IMR-90 (cell line): ENCODE data around the gene TINCR. TPM values are rescaled to one million over a fixed set of nuclear protein-coding genes. Genes with fewer than 3 reads are reported as not detected.

ENCODE experiments used
- ATAC-seq: fragments of 200-7000 bp; cut with Tn5 transposase; 2 replicates; pipeline ENCODE4 v1.9.1; 2020; ENCODE audit warnings: low read depth, mild to moderate bottlenecking, moderate library complexity
- BruUV-seq: library from RNA; stranded (reverse); fragments of 400-500 nt; replicated peaks from 2 replicates; lab custom pipeline; 2021; lab: Mats Ljungman, UMichigan
- CTCF ChIA-PET: fragments of 300-600 bp; formaldehyde crosslinking; extraction: SDS; loops from one replicate; lab custom pipeline; 2021; ENCODE audit warnings: antibody characterized with exemption; lab: Yijun Ruan, JAX
- POLR2A ChIA-PET: fragments of 300-600 bp; sonication (Branson Sonifier 250); formaldehyde crosslinking; loops from one replicate; lab custom pipeline; 2022; ENCODE audit warnings: antibody characterized with exemption; ENCODE audit not compliant: unreplicated experiment; lab: Charles Lee
- DNase-seq: peaks from one replicate; pipeline ENCODE4 v3.0.0; 2013
- H2AFZ ChIP-seq: replicated peaks from 2 replicates; pipeline ENCODE3; 2013; ENCODE audit warnings: low read length, mild to moderate bottlenecking; ENCODE audit not compliant: poor library complexity
- H2AK5ac ChIP-seq: 2 replicates; pipeline ENCODE4 v1.6.1; 2013; ENCODE audit warnings: low read depth, low read length, inconsistent platforms
- H2AK9ac ChIP-seq: replicated peaks from 2 replicates; pipeline ENCODE3; 2013; ENCODE audit warnings: mild to moderate bottlenecking, low read depth, low read length, moderate library complexity; ENCODE audit not compliant: poor library complexity
- H2BK120ac ChIP-seq: 2 replicates; pipeline ENCODE4 v1.6.1; 2013; ENCODE audit warnings: low read depth, low read length, inconsistent platforms
- H2BK15ac ChIP-seq: 3 replicates; pipeline ENCODE4 v1.6.1; 2013; ENCODE audit warnings: low read depth, low read length, inconsistent platforms
- H2BK20ac ChIP-seq: 2 replicates; pipeline ENCODE4 v1.6.1; 2013; ENCODE audit warnings: low read depth, mild to moderate bottlenecking, inconsistent platforms, low read length, moderate library complexity
- H2BK5ac ChIP-seq: 2 replicates; pipeline ENCODE4 v1.6.1; 2013; ENCODE audit warnings: mild to moderate bottlenecking, low read depth, low read length, inconsistent platforms; ENCODE audit not compliant: poor library complexity, severe bottlenecking
- H3K14ac ChIP-seq: replicated peaks from 2 replicates; pipeline ENCODE4 v1.6.1; 2013; ENCODE audit warnings: low read depth, low read length, inconsistent platforms
- H3K18ac ChIP-seq: 2 replicates; pipeline ENCODE4 v1.6.1; 2013; ENCODE audit warnings: low read depth, low read length, control low read depth
- H3K23ac ChIP-seq: 2 replicates; pipeline ENCODE4 v1.6.1; 2013; ENCODE audit warnings: low read depth, low read length, inconsistent platforms
- H3K27ac ChIP-seq: 2 replicates; pipeline ENCODE4 v1.5.1; 2013; ENCODE audit warnings: mild to moderate bottlenecking, control low read depth, low read length; ENCODE audit not compliant: insufficient read depth
- H3K27me3 ChIP-seq: 2 replicates; pipeline ENCODE4 v1.6.1; 2013; ENCODE audit warnings: low read length; ENCODE audit not compliant: control insufficient read depth, insufficient read depth
- H3K36me3 ChIP-seq: 2 replicates; pipeline ENCODE4 v1.6.1; 2013; ENCODE audit warnings: low read length, mixed read lengths; ENCODE audit not compliant: control insufficient read depth, insufficient read depth
- H3K4ac ChIP-seq: 2 replicates; pipeline ENCODE4 v1.6.1; 2013; ENCODE audit warnings: low read depth, low read length, inconsistent platforms
- H3K4me1 ChIP-seq: 2 replicates; pipeline ENCODE4 v1.6.1; 2013; ENCODE audit warnings: low read length, mixed read lengths; ENCODE audit not compliant: control insufficient read depth, insufficient read depth
- H3K4me2 ChIP-seq: 2 replicates; pipeline ENCODE4 v1.6.1; 2013; ENCODE audit warnings: low read depth, mild to moderate bottlenecking, control low read depth, low read length, moderate library complexity
- H3K4me3 ChIP-seq: 2 replicates; pipeline ENCODE4 v1.5.1; 2013; ENCODE audit warnings: low read depth, mild to moderate bottlenecking, control low read depth, low read length, moderate library complexity; ENCODE audit not compliant: insufficient read depth
- H3K56ac ChIP-seq: 2 replicates; pipeline ENCODE4 v1.6.1; 2013; ENCODE audit warnings: low read length, inconsistent platforms; ENCODE audit not compliant: insufficient read depth; ENCODE audit errors: extremely low read depth
- H3K79me1 ChIP-seq, 2 experiments: 2 replicates each; pipeline ENCODE4 v1.6.1; 2013; ENCODE audit warnings: low read length in 2 of 2, inconsistent platforms in 1 of 2, low read depth in 1 of 2
- H3K9ac ChIP-seq: 2 replicates; pipeline ENCODE4 v1.6.1; 2013; ENCODE audit warnings: low read depth, low read length, control low read depth
- H3K9me1 ChIP-seq: 2 replicates; pipeline ENCODE4 v1.6.1; 2013; ENCODE audit warnings: low read length, inconsistent platforms; ENCODE audit not compliant: insufficient read depth
- H3K9me3 ChIP-seq: 2 replicates; pipeline ENCODE4 v1.6.1; 2013; ENCODE audit warnings: low read length; ENCODE audit not compliant: control insufficient read depth, insufficient read depth
- H4K20me1 ChIP-seq: 2 replicates; pipeline ENCODE4 v1.6.1; 2013; ENCODE audit warnings: low read length, inconsistent platforms; ENCODE audit not compliant: insufficient read depth
- H4K5ac ChIP-seq: 2 replicates; pipeline ENCODE4 v1.6.1; 2013; ENCODE audit warnings: mild to moderate bottlenecking, low read depth, low read length, control low read depth
- H4K8ac ChIP-seq, 2 experiments: 2 replicates each; pipeline ENCODE4 v1.6.1; 2013; ENCODE audit warnings: low read depth in 2 of 2, low read length in 2 of 2, control low read depth in 1 of 2, inconsistent platforms in 1 of 2
- H4K91ac ChIP-seq: 2 replicates; pipeline ENCODE4 v1.6.1; 2013; ENCODE audit warnings: low read depth, low read length, inconsistent platforms; ENCODE audit not compliant: insufficient read depth
- BHLHE40 ChIP-seq: fragments of 150-350 bp; IDR thresholded peaks from 2 replicates; pipeline ENCODE4 v1.6.1; 2016; ENCODE audit warnings: mild to moderate bottlenecking, low read depth, low read length
- CEBPB ChIP-seq: IDR thresholded peaks from 2 replicates; pipeline ENCODE4 v1.6.1; 2012; ENCODE audit warnings: low read depth, low read length, improper control_type of control experiment
- CHD1 ChIP-seq: IDR thresholded peaks from 2 replicates; pipeline ENCODE4 v1.6.1; 2012; ENCODE audit warnings: low read depth, low read length, improper control_type of control experiment
- FOS ChIP-seq: fragments of 150-350 bp; IDR thresholded peaks from 2 replicates; pipeline ENCODE4 v1.6.1; 2016; ENCODE audit warnings: low read depth, low read length
- MAFK ChIP-seq: IDR thresholded peaks from 2 replicates; pipeline ENCODE4 v1.6.1; 2012; ENCODE audit warnings: low read depth, low read length, improper control_type of control experiment
- MAZ ChIP-seq: IDR thresholded peaks from 2 replicates; pipeline ENCODE4 v1.6.1; 2012; ENCODE audit warnings: low read depth, mild to moderate bottlenecking, low read length, improper control_type of control experiment, moderate library complexity, borderline replicate concordance
- MXI1 ChIP-seq: IDR thresholded peaks from 2 replicates; pipeline ENCODE4 v1.6.1; 2012; ENCODE audit warnings: low read depth, mild to moderate bottlenecking, low read length, moderate library complexity, borderline replicate concordance
- NFE2L2 ChIP-seq: fragments of 150-350 bp; IDR thresholded peaks from 2 replicates; pipeline ENCODE4 v1.6.1; 2016; ENCODE audit warnings: low read depth, mild to moderate bottlenecking, low read length
- POLR2A ChIP-seq: IDR thresholded peaks from 2 replicates; pipeline ENCODE4 v1.6.1; 2012; ENCODE audit warnings: mild to moderate bottlenecking, low read depth, low read length
- RAD21 ChIP-seq: IDR thresholded peaks from 2 replicates; pipeline ENCODE4 v1.6.1; 2012; ENCODE audit warnings: low read length, improper control_type of control experiment
- RCOR1 ChIP-seq: IDR thresholded peaks from 2 replicates; pipeline ENCODE4 v1.6.1; 2012; ENCODE audit warnings: mild to moderate bottlenecking, low read length, improper control_type of control experiment; ENCODE audit not compliant: insufficient replicate concordance
- RFX5 ChIP-seq: IDR thresholded peaks from 2 replicates; pipeline ENCODE4 v1.8.0; 2012; ENCODE audit warnings: low read depth, mild to moderate bottlenecking, low read length, moderate library complexity
- SMC3 ChIP-seq: fragments of 150-350 bp; IDR thresholded peaks from 2 replicates; pipeline ENCODE4 v1.6.1; 2016; ENCODE audit warnings: low read depth, mild to moderate bottlenecking, antibody characterized with exemption, low read length, moderate library complexity
- WGBS, 2 experiments: methylation state at CpG; one replicate each; pipeline versions ENCODE4 v1.1.5 to v1.1.7; 2013; ENCODE audit warnings: missing lambda C conversion rate in 2 of 2; ENCODE audit not compliant: insufficient read length in 1 of 2; ENCODE audit errors: extremely low coverage in 2 of 2; 5-methylcytosine and 5-hydroxymethylcytosine counted together
- dilution Hi-C: fragments of 300-500 bp; cut with HindIII; formaldehyde crosslinking; loops from one replicate; pipeline ENCODE4 v1.14.3; 2018; ENCODE audit warnings: low sequenced_read_pairs; ENCODE audit not compliant: unreplicated experiment
- in situ Hi-C: fragments of 300-500 bp; cut with MboI; formaldehyde crosslinking; loops from 3 replicates; pipeline ENCODE4 v1.14.3; 2019; ENCODE audit warnings: low sequenced_read_pairs, inconsistent platforms, mixed read lengths
- intact Hi-C: fragments of 100-400 bp; cut with micrococcal nuclease; formaldehyde crosslinking; loops from 2 replicates; pipeline ENCODE4 v1.10.0; 2022
- polyA plus RNA-seq, 3 experiments: library from polyadenylated mRNA; depleted of rRNA; stranded (reverse); fragments of >200 nt; gene quantifications; 2 replicates each; pipeline ENCODE4 v1.2.3, GENCODE V29; 2012; ENCODE audit warnings: low replicate concordance in 1 of 3
- total RNA-seq: library from RNA; depleted of rRNA; stranded (reverse); fragments of >200 nt; gene quantifications from 2 replicates; pipeline ENCODE4 v1.2.3, GENCODE V29; 2012
- TF ChIP-seq, protein P1 (sequence below): fragments of 150-350 bp; IDR thresholded peaks from 2 replicates; pipeline ENCODE4 v1.6.1; 2016; ENCODE audit warnings: low read depth, mild to moderate bottlenecking, low read length, moderate library complexity, borderline replicate concordance
- TF ChIP-seq, protein P2 (sequence below): fragments of 150-350 bp; IDR thresholded peaks from 2 replicates; pipeline ENCODE4 v1.6.1; 2017; ENCODE audit warnings: mild to moderate bottlenecking, antibody characterized with exemption, low read length, low read depth
- TF ChIP-seq, protein P3 (sequence below): conservative IDR thresholded peaks from 2 replicates; pipeline ENCODE4 v1.5.1; 2012; ENCODE audit warnings: mild to moderate bottlenecking, low read depth, low read length, improper control_type of control experiment

The TINCR gene
- total and polyA plus RNA-seq, 2 of the 4 experiments (the other 2 are of a cell fraction), result 0.05 TPM; not detected in 1

DNA sequence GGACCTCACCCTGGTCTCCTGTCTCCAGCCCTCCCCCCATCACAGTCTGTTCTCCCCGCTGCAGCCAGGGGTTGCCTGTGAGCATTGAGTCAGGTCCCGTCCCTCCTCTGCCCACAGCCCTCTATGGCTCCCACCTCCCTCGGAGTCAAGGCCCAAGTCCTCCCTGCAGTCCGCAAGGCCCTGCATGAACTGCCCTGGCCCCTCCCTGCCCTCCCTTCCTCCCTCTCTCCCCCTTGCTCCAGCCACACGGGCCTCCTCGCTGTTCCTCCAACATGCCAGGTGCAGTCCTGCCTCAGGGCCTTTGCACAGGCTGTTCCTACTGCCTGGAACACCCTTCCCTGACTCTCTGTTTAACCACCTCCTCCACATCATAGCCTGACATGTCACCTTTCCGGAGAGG lies 2.8 kb downstream of the TINCR start:
- CTCF ChIA-PET, result no interaction called here
- WGBS, 2 experiments, result no CpG with 5 or more reads among the region's 7 CpGs
- H3K4ac ChIP-seq, result no peak overlapping the region

More for the DNA sequence above, 2.8 kb downstream of the TINCR start:
- H3K9ac ChIP-seq, result no peak overlapping the region
- no peak for TF ChIP-seq POLR2A
- TF ChIP-seq, protein P1, sequence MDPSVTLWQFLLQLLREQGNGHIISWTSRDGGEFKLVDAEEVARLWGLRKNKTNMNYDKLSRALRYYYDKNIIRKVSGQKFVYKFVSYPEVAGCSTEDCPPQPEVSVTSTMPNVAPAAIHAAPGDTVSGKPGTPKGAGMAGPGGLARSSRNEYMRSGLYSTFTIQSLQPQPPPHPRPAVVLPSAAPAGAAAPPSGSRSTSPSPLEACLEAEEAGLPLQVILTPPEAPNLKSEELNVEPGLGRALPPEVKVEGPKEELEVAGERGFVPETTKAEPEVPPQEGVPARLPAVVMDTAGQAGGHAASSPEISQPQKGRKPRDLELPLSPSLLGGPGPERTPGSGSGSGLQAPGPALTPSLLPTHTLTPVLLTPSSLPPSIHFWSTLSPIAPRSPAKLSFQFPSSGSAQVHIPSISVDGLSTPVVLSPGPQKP, result no peak
- no peak for TF ChIP-seq MXI1
- TF ChIP-seq RAD21, result no peak
- TF ChIP-seq RCOR1, result no peak
- no peak for TF ChIP-seq RFX5
- no peak for TF ChIP-seq CHD1
- TF ChIP-seq BHLHE40, result no peak
- TF ChIP-seq FOS, result no peak
- TF ChIP-seq, protein P2, sequence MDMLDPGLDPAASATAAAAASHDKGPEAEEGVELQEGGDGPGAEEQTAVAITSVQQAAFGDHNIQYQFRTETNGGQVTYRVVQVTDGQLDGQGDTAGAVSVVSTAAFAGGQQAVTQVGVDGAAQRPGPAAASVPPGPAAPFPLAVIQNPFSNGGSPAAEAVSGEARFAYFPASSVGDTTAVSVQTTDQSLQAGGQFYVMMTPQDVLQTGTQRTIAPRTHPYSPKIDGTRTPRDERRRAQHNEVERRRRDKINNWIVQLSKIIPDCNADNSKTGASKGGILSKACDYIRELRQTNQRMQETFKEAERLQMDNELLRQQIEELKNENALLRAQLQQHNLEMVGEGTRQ, result no peak
- TF ChIP-seq, protein P3, sequence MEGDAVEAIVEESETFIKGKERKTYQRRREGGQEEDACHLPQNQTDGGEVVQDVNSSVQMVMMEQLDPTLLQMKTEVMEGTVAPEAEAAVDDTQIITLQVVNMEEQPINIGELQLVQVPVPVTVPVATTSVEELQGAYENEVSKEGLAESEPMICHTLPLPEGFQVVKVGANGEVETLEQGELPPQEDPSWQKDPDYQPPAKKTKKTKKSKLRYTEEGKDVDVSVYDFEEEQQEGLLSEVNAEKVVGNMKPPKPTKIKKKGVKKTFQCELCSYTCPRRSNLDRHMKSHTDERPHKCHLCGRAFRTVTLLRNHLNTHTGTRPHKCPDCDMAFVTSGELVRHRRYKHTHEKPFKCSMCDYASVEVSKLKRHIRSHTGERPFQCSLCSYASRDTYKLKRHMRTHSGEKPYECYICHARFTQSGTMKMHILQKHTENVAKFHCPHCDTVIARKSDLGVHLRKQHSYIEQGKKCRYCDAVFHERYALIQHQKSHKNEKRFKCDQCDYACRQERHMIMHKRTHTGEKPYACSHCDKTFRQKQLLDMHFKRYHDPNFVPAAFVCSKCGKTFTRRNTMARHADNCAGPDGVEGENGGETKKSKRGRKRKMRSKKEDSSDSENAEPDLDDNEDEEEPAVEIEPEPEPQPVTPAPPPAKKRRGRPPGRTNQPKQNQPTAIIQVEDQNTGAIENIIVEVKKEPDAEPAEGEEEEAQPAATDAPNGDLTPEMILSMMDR, result no peak
- no peak for TF ChIP-seq NFE2L2
- TF ChIP-seq SMC3, result no peak
- no peak for TF ChIP-seq CEBPB
- TF ChIP-seq MAFK, result no peak
- TF ChIP-seq MAZ, result no peak
- H2AK5ac ChIP-seq, result no peak overlapping the region
- no peaks in the 10 kb centered on the region for H3K79me1 ChIP-seq
- peaks cover 2% of the 10 kb centered on the region; the same call in 1 of the 2 replicates for H3K4me1 ChIP-seq
- H4K5ac ChIP-seq, result no peak overlapping the region
- no peaks in the 10 kb centered on the region for H3K9me1 ChIP-seq
- in situ Hi-C loops (no loop called here), dilution Hi-C loops (no loop called here), intact Hi-C loops (no loop called here)
- H3K4me3 ChIP-seq, result no peak overlapping the region
- H2AFZ ChIP-seq, result no peak overlapping the region
- no peak overlapping the region for H2BK120ac ChIP-seq
- peaks cover 45% of the 10 kb centered on the region for H3K27me3 ChIP-seq
- H2BK15ac ChIP-seq, result no peak overlapping the region
- no TSS peak for BruUV-seq
- H3K27ac ChIP-seq, result no peak overlapping the region
- no peak overlapping the region for H4K91ac ChIP-seq
- no peaks in the 10 kb centered on the region for H3K36me3 ChIP-seq
- H3K56ac ChIP-seq, result no peak overlapping the region
- H2BK5ac ChIP-seq, result no peak overlapping the region
- no peak overlapping the region for H3K14ac ChIP-seq
- H4K8ac ChIP-seq, result no peak overlapping the region
- H4K20me1 ChIP-seq, result no peaks in the 10 kb centered on the region
- no peak overlapping the region for H3K23ac ChIP-seq
- peaks cover 10% of the 10 kb centered on the region; the same call in 1 of the 2 replicates for H3K9me3 ChIP-seq
- no peak overlapping the region for H2BK20ac ChIP-seq
- POLR2A ChIA-PET, result no interaction called here
- H2AK9ac ChIP-seq, result no peak overlapping the region
- DNase-seq (no peak), ATAC-seq (no peak)
- H3K18ac ChIP-seq, result no peak overlapping the region
- no peak overlapping the region for H3K4me2 ChIP-seq
